Esophagus muscularis mucosa (tissue), 3 donors: Measurements from ENCODE around the gene SNX12.

Experiments used
- POLR2A ChIP-seq: fragments of 450-650 bp; IDR thresholded peaks from one replicate; pipeline ENCODE4 v1.6.1; 2017; ENCODE audit warnings: antibody characterized with exemption, moderate library complexity, mild to moderate bottlenecking, low read depth
- POLR2AphosphoS5 ChIP-seq, 2 donors: sonication (generic); formaldehyde crosslinking; IDR thresholded peaks; one replicate each; pipeline ENCODE4 v1.6.1; 2017; ENCODE audit warnings: antibody characterized with exemption in 2 of 2
- TF ChIP-seq, protein P1 (sequence below), 3 experiments: fragments of 200-600 bp in 2 of 3; fragments of 450-650 bp in 1 of 3; sonication (generic) in 2 of 3; IDR thresholded peaks; one replicate each; pipeline ENCODE4 v1.5.1; 2017 to 2019; ENCODE audit warnings: antibody characterized with exemption in 3 of 3, mild to moderate bottlenecking in 2 of 3, moderate library complexity in 1 of 3

- TF ChIP-seq, protein P1, sequence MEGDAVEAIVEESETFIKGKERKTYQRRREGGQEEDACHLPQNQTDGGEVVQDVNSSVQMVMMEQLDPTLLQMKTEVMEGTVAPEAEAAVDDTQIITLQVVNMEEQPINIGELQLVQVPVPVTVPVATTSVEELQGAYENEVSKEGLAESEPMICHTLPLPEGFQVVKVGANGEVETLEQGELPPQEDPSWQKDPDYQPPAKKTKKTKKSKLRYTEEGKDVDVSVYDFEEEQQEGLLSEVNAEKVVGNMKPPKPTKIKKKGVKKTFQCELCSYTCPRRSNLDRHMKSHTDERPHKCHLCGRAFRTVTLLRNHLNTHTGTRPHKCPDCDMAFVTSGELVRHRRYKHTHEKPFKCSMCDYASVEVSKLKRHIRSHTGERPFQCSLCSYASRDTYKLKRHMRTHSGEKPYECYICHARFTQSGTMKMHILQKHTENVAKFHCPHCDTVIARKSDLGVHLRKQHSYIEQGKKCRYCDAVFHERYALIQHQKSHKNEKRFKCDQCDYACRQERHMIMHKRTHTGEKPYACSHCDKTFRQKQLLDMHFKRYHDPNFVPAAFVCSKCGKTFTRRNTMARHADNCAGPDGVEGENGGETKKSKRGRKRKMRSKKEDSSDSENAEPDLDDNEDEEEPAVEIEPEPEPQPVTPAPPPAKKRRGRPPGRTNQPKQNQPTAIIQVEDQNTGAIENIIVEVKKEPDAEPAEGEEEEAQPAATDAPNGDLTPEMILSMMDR (IDR thresholded peaks at IDR 0.05), result no peak
- no peak for TF ChIP-seq POLR2A
- no peak for TF ChIP-seq POLR2AphosphoS5 (IDR thresholded peaks at IDR 0.05)
These were observed 8.0 kb downstream of the SNX12 start for GRCh38 chrX:71060127-71060526.
